GM12875 (cell line): ENCODE results near the gene IER5.
A peak's percentile ranks its signal among the peaks of the same experiment; 100 is the strongest.

Source experiments
- H3K4me3 ChIP-seq: one replicate; pipeline ENCODE4 v1.5.1; 2011; ENCODE audit warnings: low read depth, low read length, control low read depth
- CTCF ChIP-seq: IDR thresholded peaks from 2 replicates; pipeline ENCODE4 v1.5.1; 2011; ENCODE audit warnings: low read depth, mild to moderate bottlenecking, control low read depth, inconsistent platforms, low read length, moderate library complexity, borderline replicate concordance; ENCODE audit not compliant: insufficient read depth

The IER5 gene

GRCh38 chr1:181122222-181122621 lies 33.7 kb downstream of the IER5 start:
- H3K4me3 ChIP-seq = no peak overlapping the region
- no peak for TF ChIP-seq CTCF

GRCh38 chr1:181123173-181123572 lies 34.7 kb downstream of the IER5 start:
- TF ChIP-seq CTCF = no peak
- no peak overlapping the region for H3K4me3 ChIP-seq

- no peak overlapping the region for H3K4me3 ChIP-seq
- TF ChIP-seq CTCF = no peak
Measured at GRCh38 chr1:181124291-181124751, 35.8 kb downstream of the IER5 start.

- no peak for TF ChIP-seq CTCF
- no peak overlapping the region for H3K4me3 ChIP-seq
Measured at GRCh38 chr1:181126289-181126688, 37.8 kb downstream of the IER5 start.

- TF ChIP-seq CTCF = no peak
- no peak overlapping the region for H3K4me3 ChIP-seq
Measured at GRCh38 chr1:181126871-181127587, 38.5 kb downstream of the IER5 start.

- H3K4me3 ChIP-seq = peak overlapping the region; percentile 44
- TF ChIP-seq CTCF = no peak
Measured at GRCh38 chr1:181127898-181128453, 39.5 kb downstream of the IER5 start.
